ENCODE measurements around the gene SYDE2.
"Not testable (repeated sequence)": the region's sequence is repeated elsewhere in the genome, so short reads cannot be mapped to it uniquely, and the experiment has no call there.

SYDE2 gene

DNA sequence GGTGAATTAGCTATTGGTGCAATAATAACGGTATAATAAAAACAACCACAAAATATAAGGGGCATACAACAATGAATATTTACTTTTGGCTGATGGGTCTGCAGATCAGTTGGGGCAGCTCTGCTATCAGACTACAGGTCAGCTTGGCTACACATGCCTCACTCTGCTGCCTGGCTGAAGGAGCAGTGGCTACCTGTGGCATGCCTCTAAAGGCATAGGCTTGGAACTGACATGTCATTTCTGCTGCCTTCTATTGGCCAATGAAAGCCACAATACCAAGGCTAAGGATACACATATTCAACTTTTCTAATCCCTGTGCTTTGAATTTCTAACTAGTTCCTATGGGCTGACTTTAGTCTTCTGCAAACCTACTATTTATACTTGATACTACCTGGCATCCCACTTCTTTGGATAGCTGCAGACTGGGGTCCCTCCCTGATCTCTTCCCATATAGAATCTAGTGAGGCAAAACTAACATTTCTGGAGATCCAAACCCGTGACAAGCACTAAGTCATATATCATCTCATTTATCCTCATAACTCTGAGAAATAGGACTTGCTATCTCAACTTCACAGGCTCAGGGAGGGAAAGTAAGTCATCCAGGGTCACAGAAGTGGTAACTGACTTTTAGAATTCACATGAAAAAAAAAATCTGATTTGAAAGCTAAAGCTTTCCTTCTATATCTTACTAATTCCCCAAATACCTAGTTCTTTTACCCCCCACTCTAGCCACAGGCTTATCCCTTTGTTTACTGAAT, 19.2 kb upstream of the SYDE2 start:
- DNase-seq (ENCODE audit: low read depth in 2 of 2), result no peak

DNA sequence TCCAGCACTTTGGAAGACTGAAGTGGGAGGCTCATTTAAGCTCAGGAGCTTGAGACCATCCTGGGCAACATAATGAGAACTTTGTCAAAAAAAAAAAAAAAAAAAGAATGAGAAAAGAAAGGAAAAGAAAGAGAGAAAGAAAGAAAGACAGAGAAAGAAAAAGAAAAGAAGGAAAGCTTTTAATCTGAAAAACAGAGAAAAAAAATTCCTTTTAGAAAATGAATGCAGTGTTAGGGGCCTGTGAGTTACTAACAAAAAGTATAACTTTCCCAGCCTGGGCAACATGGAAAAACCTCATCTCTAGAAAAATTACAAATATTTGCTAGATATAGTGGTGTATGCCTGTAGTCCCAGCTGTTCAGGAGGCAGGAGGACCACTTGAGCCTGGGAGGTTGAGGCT, 15.9 kb upstream of the SYDE2 start:
- no peak for DNase-seq (ENCODE audit: low read depth in 2 of 2)

DNA sequence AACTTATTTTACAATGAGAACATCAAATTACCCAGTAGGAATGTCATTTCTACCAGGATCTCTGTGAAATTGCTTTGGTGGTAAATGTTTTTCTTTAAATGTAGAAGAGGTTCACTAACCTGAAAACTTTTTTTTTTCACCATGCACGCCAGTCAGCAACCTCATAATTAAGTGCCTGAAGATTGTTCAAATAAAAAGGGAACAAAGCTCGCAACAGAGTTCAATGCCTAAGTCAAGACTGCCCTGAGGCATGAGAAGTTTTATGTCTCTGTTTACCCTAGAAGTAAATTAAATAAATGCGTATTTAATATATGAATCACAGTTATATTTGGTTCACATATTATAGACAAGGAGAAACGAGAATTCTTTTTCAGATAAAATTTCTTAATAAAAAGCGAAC, 13.8 kb upstream of the SYDE2 start:
- no peak for DNase-seq (ENCODE audit: low read depth in 2 of 2)

DNA sequence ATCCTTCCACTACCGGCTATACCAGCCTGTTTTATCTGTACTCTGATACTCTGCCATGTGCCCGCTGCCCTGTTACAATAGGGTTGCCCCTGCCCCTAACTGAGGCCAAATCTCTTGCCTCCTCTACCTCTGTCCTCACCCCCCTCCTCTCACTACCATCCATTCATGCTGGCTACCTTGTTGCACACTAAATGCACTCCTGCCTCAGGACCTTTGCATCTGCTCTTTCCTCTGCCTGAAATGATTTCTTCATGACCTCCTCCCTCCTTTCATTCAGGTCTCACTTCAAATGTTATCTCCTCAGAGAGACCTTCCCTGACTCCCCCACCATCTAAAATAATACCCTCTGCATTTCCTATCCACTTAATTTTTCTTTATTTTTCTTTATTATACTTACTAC, 7.7 kb upstream of the SYDE2 start:
- no peak for DNase-seq (ENCODE audit: low read depth in 2 of 2)

DNA sequence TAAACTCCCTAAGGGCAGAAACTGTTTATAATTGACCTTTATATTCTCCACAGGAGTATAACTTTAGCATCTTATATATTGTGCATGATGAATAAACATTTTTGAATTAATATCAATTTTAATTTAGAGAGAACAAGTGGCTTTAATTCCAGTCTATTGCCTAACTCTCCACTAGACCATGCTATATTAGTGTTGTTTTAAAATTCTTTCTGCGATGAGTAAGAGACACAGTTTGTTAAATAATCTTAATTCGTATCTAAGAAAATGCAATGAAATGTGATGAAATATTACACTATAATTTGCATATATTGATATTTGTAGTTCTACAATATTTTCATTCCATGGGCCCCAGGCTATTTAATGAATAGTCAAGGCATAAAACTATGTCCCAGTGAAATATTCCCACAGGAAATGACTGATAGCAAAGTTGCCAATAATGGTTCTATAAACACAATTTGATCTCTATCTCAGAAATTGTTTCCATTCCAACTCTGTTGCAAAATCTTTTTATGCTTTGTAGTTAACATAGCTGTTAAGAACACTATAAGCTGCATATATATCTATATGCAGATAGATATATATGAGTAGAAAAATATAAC, 2.9 kb upstream of the SYDE2 start:
- DNase-seq (ENCODE audit: low read depth in 2 of 2), result peak; percentile 42 to 44

DNA sequence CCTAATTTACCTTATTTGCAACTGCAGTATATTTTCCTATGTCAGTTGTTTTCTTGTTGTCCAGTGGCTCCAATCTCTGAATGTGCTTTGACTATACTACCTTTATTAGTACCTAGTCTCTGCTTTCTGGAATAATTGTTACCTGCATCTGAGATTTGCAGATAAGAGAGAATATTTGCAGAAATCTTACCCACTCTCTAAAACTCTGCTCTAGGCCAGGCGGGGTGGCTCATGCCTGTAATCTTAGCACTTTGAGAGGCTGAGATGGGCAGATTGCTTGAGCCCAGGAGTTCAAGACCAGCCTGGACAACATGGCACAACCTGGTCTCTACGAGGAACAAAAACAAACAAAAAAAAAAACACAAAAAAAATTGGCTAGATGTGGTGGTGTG, 2.0 kb upstream of the SYDE2 start:
- DNase-seq (ENCODE audit: low read depth in 2 of 2), result no peak

DNA sequence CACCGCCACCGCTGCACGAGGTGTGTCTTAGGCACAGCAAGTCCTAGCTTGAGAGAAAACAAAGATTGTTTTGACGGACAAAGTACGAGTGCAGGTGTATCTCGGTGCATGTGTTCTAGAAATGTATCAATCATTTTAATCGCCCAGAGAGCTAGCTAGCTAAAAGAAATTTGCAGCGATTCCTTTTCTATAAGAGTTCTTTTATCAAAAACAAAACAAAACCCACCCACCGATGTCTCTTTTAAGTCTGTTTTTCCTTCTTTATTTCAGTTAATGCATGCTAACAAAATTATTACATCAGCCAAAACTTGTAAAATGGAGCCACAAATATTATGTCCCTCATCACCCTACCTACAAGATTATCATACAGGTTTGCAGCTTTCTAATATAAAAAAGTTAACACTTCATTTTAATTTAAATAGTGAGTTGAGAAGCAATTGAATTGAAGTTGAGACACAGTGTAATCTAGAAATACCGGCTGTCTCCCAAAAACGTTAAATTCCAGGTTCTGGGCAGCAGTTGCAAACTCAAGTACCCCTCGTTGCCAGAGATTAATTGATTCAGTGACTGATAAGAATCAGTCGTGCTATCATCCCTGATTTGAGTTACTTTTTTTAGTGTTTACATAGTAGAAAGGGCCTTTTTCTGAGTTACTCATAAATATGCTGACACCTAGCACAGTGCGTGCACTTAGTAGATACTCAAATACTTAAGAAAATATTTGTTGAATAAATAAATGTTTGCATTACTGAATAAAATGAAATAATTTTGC, 1.5 kb upstream of the SYDE2 start:
- DNase-seq (ENCODE audit: low read depth in 2 of 2), result no peak

DNA sequence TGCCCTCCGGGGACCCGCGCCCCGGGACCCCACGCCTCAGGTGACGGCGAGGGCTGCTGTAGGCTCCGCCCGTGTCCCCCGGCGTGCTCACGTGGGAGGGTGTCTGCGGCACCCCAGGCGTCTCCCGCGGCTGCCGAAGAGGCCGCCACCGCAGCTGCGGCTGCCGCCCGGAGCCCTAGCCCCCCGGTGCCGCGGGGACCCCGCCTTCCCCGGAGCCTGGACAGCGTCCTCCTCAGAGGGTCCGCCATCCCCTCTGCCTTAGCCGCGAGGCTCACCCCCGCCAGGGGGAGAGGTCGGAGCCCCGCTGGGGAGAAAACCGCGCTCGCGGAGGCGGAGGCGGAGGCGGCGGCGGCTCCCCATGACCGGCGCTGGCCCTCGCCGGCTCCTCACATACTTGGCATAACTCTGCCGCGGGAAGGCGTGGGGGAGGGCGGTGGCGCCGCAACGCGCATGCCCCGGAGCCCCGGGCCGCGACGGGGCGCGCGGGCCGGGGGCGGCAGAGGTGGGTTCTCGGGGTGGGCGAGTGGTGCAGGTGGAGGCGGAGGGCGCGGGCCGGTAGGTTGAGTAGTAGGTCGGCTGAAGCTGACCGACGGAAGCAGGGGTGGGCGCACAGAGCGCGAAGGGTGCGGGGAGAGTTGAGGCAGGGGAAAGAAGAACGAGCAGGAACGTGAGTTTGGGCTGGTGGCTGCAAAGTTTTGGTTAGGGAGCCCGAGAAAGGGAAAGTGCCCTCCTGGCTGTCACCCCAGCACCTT, 700 bp upstream of the SYDE2 start:
- DNase-seq (ENCODE audit: low read depth in 2 of 2), result peak; percentile 36 to 41

DNA sequence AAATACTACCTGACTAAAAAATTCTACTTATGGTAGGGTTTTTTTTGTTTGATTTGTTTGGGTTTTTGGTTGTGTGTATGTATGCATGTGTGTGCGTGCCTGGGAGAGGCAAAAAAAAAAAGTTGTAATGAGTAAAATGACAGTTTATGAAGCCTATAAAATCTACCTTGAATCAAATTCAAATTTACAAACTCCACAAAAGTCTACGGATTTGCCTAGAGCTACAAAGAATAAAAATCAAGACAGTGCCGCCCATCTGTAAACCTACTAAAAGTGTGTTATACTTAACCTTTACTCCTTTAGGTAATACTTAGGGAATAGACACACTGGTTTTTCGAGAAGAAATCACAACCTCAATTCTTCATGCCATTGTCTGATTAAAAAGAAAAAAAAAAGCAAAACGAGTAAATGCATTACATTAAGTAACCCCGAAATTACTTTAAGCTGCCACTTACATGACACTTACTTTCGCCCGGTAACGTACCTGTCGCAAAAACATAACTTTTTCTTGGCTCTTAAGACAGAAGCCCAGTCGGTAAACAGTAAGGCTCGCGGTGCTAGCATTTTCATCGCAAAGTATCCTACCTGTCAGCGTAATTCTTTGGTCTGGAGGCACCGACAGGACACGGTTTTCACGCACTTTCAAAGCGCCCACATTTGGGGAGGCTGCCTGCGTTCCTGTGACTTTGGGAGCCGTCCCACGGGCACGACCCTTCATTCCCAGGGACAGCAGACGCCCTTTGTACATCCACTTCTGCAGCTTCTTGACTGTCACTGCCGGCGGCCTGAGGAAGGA, 951 bp downstream of the SYDE2 start:
- DNase-seq (ENCODE audit: low read depth in 2 of 2), result no peak

DNA sequence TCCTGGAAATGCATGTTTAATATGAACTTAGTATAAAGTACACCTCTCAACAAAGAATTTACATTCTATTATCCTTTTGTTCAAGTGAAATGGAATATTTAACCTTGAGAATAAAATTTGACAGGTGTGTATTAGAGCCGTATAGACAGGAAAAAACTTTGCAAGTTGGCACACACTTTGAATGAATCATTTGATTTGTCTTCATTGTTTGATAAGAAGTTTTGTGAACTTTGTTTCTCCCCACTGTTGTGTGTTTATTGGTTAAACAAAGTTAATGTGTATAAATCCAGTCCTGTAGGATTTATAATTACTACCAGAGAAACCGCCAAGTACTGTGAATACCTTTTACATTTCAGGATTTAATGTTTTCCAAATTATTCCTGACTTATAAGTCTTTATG, 2.0 kb downstream of the SYDE2 start:
- DNase-seq (ENCODE audit: low read depth in 2 of 2), result no peak

DNA sequence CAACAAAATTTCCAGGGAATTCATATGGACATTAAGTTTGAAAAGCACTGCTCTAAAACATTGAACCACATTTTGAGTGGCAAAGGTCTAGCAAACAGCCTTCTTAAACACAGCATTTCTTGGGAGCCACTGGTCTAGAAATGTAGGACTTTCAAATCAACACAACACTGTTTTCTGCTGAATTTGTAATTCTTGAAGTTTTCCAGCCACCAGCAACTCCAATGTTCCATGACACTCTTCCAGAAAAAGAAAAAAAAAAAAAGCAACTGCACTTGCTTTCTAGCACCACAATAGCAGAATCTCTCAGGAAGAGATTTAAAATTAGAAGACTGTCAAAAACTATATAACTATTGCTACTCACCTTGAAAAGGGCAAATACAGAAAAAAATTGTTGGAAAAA, 4.5 kb downstream of the SYDE2 start:
- DNase-seq (ENCODE audit: low read depth in 2 of 2), result no peak

DNA sequence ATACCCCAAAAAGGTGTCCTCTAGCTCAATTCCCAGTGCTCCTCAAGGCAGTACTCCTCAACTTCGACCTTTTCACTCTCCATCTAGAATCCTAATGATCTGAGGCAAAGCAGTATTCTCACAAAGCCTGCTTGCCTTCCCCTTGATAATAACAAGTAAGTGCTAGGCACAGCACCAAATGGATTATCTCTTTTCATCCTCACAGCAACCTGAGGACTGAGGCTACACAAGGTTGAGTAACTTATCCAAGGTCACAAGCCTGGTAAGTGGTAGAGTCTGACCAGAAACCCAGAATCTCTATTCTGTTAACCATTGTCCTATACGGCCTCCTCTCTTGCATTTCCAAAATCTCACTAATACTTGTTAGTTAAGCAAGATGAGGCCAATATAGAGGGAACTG, 5.1 kb downstream of the SYDE2 start:
- DNase-seq (ENCODE audit: low read depth in 2 of 2), result no peak

DNA sequence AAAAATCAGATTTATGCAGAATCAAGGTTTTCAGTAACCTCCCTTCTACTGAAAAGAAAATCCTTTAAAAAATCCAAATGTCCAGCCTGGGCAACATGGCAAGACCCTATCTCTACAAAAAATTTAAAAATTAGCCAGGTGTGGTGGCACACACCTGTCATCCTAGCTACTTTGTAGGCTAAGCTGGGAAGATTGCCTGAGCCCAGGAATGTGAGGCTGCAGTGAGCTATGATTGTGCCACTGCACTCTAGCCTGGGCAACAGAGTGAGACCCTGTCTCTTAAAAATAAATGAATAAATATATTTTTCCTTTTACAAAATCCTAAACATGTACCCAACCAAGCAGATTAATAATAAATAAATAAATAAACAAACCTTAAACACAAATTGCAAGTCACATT, 8.7 kb downstream of the SYDE2 start:
- DNase-seq (ENCODE audit: low read depth in 2 of 2), result not testable (repeated sequence)

DNA sequence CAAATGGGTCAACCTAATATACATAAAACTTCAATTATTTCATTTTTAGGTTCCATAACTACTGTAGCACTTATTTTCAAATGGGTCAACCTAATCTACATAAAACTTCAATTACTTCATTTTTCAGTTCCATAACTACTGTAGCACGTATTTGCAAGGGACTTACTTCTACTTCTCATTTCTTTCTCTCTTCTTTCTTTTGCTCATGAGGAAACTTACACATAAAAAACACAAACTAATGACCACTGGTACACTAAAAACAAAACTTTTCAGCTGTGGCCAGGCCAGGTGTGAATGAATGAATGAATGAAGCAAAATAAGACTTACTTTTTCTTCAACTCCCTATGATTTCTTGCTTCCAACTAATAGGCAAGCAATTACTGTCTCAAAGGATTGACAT, 11.7 kb downstream of the SYDE2 start:
- no peak for DNase-seq (ENCODE audit: low read depth in 2 of 2)

DNA sequence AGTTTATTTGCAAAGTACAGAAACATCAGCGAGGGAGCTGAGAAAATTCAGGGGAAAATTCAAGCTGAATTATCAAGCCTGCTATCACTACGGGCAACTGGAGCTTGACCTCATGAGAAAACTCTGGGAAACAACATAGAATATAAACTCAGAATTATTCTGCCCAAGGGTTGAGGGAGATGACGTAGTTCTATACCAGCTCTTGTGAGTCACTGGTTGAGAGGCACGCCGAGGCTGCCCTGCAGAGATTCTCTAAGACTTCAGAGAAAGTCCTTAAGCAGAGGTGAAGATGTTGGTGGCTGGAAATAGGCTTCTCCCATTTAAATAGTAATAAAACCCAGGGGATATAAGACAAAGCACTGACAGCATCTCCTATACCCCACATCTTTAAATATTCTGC, 12.3 kb downstream of the SYDE2 start:
- no peak for DNase-seq (ENCODE audit: low read depth in 2 of 2)

DNA sequence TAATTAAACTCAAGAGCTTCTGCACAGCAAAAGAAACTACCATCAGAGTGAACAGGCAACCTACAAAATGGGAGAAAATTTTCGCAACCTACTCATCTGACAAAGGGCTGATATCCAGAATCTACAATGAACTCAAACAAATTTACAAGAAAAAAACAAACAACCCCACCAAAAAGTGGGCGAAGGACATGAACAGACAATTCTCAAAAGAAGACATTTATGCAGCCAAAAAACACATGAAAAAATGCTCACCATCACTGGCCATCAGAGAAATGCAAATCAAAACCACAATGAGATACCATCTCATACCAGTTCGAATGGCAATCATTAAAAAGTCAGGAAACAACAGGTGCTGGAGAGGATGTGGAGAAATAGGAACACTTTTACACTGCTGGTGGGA, 13.8 kb downstream of the SYDE2 start:
- DNase-seq (ENCODE audit: low read depth in 2 of 2), result not testable (repeated sequence)

DNA sequence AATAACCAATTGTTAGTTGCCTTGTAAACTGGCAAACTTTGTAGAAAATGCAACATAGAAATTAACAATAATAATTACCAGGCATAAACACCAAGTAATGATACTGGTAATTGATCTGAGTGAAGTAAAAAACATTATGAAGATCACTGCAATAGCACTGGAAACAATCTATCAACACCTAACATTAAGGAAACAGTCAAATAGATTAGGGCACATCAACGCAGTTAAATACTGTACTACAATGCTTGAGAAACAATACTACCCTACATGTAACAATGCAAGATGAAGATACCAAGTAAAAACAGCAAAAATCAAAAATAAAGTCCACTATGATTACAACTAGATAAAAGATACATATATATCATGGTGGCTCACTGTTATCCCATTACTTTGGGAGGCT, 16.6 kb downstream of the SYDE2 start:
- no peak for DNase-seq (ENCODE audit: low read depth in 2 of 2)

DNA sequence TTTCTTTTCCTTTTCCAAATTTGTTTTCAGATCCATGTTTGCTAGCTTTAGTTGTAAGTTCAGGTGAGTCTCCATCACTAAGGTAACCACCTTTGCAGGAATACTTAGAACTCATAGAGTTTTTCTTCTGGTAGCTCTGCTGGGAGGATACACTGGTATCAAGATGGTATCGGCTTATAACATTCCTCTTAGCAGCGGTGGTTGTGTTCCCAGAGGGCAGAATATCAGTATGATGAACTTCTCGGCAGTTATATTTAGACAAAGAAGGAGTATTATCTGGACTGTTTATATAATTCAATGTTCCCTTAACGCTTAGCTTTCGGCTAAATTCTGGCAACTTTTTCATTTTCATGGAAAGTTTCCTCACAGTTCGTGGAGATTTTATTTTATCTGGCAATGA, 18.1 kb downstream of the SYDE2 start:
- DNase-seq (ENCODE audit: low read depth in 2 of 2), result no peak

DNA sequence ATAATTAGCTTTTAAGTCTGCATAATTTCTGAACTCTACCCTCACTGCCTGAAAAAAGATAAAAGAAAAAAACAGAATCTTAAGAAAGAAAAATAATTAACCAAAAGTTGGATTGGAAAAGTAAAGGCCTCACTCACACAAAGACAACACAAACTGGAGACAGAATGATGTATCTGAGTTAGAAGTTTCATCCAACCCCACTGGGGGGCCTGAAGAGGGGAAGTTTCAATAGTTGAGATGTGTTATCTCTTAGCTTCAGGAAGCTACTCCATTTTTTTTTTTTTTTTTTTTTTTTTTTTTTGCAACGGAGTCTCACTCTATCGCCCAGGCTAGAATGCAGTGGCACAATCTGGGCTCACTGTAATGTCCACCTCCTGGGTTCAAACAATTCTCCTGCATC, 19.9 kb downstream of the SYDE2 start:
- no peak for DNase-seq (ENCODE audit: low read depth in 2 of 2)

DNA sequence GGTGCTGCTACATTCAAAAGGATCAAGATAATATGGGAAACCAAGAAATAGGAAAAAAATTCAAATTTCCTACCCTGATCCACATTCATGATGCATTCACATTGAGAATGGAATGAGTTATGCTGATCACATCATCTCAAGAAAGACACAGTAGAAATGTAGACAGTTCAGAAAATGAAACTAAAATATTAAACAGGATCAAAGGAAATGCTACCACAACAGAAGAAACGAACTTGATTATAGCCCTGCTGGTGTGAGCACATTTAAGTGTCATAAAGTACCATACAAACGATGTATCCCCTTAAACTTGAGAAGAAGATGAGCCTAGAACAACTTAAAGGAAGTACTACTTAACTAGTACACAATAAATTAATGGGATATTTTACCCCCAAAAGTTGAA, 21.3 kb downstream of the SYDE2 start:
- no peak for DNase-seq (ENCODE audit: low read depth in 2 of 2)

DNA sequence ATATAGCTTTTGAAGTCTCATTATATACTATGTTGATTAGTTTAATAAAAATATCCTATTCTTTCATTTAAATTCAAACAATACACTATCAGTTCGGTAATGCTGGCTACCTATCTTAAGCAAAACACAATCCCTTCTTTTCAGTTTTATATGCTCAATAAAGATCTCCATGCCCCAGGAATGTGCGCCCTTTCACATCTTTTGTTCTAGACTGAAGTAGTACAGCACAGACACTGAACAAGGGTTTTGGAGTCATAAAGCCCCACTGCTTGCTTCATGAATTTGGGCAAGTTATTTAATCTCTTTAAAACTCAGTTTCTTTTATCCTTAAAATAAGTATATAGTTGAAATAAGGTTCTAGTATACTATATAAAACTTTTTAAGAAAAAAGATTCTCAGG, 22.4 kb downstream of the SYDE2 start:
- no peak for DNase-seq (ENCODE audit: low read depth in 2 of 2)

DNA sequence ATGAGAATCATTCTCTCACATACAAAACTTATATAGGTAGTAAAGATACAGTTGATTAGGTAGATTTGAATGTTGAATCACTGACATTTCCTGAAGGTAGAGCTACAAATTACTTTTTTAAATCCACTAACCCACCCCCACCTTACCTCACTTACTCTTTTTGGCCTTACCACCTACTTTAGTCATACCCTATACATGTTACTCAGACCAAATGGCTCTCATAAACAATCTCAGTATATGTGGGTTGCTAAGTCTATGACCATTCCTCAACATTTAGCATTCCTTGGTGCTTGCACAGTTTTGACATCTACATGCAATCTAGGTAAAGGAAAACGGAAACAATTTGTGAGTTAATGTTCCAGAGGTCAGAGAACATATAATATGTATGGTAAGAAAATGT, 26.3 kb downstream of the SYDE2 start:
- no peak for DNase-seq (ENCODE audit: low read depth in 2 of 2)

Measured in fibroblast of skin of left biceps (primary cell).